Thymus (tissue), 11 donors: ENCODE measurements around the gene APOL6. TPM values are rescaled to one million over a fixed set of nuclear protein-coding genes. Genes with fewer than 3 reads are reported as not detected.

Experiments
- DNase-seq, 9 donors: peaks; one replicate each; pipeline ENCODE4 v3.0.0-alpha.2; 2013; ENCODE audit warnings: low spot score in 9 of 9, low read depth in 6 of 9, missing footprints in 1 of 9
- H3K27ac ChIP-seq, 2 donors: one replicate each; pipeline ENCODE4 v1.5.1; 2013; ENCODE audit warnings: control low read depth in 1 of 2, low read depth in 1 of 2, low read length in 1 of 2, mild to moderate bottlenecking in 1 of 2, moderate library complexity in 1 of 2
- H3K27me3 ChIP-seq, 2 donors: one replicate each; pipeline ENCODE4 v1.5.1; 2013; ENCODE audit warnings: low read length in 1 of 2; ENCODE audit not compliant: control insufficient read depth in 2 of 2, insufficient read depth in 1 of 2
- H3K36me3 ChIP-seq, 2 donors: one replicate each; pipeline ENCODE4 v1.5.1; 2013; ENCODE audit warnings: low read length in 1 of 2, mild to moderate bottlenecking in 1 of 2, moderate library complexity in 1 of 2; ENCODE audit not compliant: control insufficient read depth in 2 of 2, insufficient read depth in 2 of 2
- H3K4me1 ChIP-seq, 2 donors: one replicate each; pipeline ENCODE4 v1.5.1; 2013; ENCODE audit warnings: low read length in 2 of 2; ENCODE audit not compliant: control insufficient read depth in 2 of 2, insufficient read depth in 2 of 2
- H3K4me3 ChIP-seq, 2 donors: one replicate each; pipeline ENCODE4 v1.5.1; 2013; ENCODE audit warnings: low read length in 2 of 2, control low read depth in 1 of 2, mild to moderate bottlenecking in 1 of 2
- H3K9me3 ChIP-seq, 2 donors: one replicate each; pipeline ENCODE4 v1.5.1; 2013; ENCODE audit warnings: low read length in 1 of 2, mild to moderate bottlenecking in 1 of 2; ENCODE audit not compliant: control insufficient read depth in 2 of 2, insufficient read depth in 1 of 2
- whole genome bisulfite sequencing: extraction: QIAGEN DNeasy Blood & Tissue Kit; methylation state at CpG from one replicate; pipeline ENCODE4 v1.1.7; 2013; 5-methylcytosine and 5-hydroxymethylcytosine counted together
- polyA plus RNA-seq: library from polyadenylated mRNA; stranded (reverse); fragments of 200-250 nt; gene quantifications from one replicate; pipeline ENCODE4 v1.2.3, GENCODE V29; 2013
- total RNA-seq: library from RNA; stranded (reverse); fragments of 120-200 nt; gene quantifications from one replicate; pipeline ENCODE4 v1.2.4, GENCODE V29; 2013
- donor health status: healthy.

Gene APOL6
- total and polyA plus RNA-seq, 2 donors, result 9.3 to 19.8 TPM

GRCh38 chr22:35630891-35631290 lies 17.4 kb upstream of the APOL6 start:
- no peak for DNase-seq
- Histone ChIP-seq H3K27me3 (peaks cover 0 to 24% of the 10 kb centered on the region in 2 donors), H3K9me3 (no peaks in the 10 kb centered on the region), H3K27ac (no peak overlapping the region), H3K4me1 (peaks cover 0 to 9% of the 10 kb centered on the region in 2 donors), H3K36me3 (no peaks in the 10 kb centered on the region), H3K4me3 (no peak overlapping the region)
- WGBS, result 98% methylated on average over 9 of the region's 9 CpGs

DNA sequence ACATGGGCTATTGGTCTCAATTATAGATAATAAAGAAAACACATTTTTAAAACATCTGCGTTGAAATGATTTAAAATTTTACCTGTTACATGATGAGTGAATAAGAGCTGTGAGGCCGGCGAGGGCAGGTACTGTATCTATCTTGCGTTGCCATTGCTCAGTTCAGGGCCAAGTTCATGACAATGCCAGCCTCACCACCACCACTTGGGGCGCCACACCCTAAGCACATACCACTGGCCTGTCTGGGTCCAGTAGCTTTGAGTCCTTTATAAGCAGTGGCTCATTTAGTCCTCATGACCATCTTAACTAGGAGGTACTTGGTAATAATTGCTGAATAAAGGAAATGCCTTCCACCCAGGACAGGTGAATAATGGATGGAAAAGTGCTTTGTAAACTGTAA lies 16.6 kb upstream of the APOL6 start:
- Histone ChIP-seq H3K4me3 (no peak overlapping the region), H3K27ac (no peak overlapping the region), H3K36me3 (no peaks in the 10 kb centered on the region), H3K4me1 (peaks cover 0 to 9% of the 10 kb centered on the region in 2 donors), H3K27me3 (peaks cover 0 to 22% of the 10 kb centered on the region in 2 donors), H3K9me3 (no peaks in the 10 kb centered on the region)
- no peak for DNase-seq
- 86% methylated on average over 5 of the region's 5 CpGs for WGBS

DNA sequence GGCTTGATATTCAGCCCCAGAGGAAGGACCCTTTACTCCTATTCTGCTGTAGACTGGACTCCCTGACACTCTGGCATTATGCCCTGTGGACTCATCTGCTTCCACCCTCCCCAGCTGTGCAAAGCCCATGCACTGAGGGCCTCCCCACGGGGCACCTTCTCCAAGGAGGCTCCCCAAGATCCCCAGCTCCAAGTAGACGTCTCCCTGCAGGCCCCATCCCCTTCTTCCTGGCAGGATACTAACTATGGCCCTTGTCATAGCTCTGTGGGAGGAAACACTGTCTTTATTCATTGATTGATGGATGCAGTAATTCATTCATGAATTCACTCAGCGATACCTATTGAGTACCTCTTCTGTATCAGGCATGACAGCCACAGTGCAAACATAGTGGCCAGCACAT lies 15.3 kb upstream of the APOL6 start:
- WGBS, result 90% methylated on average over 3 of the region's 3 CpGs
- no peaks in the 10 kb centered on the region for H3K9me3 ChIP-seq
- peaks cover 0 to 11% of the 10 kb centered on the region in 2 donors for H3K27me3 ChIP-seq
- H3K4me1 ChIP-seq, result peaks cover 0 to 2% of the 10 kb centered on the region in 2 donors
- H3K27ac ChIP-seq, result no peak overlapping the region
- no peaks in the 10 kb centered on the region for H3K36me3 ChIP-seq
- no peak overlapping the region for H3K4me3 ChIP-seq
- no peak for DNase-seq

DNA sequence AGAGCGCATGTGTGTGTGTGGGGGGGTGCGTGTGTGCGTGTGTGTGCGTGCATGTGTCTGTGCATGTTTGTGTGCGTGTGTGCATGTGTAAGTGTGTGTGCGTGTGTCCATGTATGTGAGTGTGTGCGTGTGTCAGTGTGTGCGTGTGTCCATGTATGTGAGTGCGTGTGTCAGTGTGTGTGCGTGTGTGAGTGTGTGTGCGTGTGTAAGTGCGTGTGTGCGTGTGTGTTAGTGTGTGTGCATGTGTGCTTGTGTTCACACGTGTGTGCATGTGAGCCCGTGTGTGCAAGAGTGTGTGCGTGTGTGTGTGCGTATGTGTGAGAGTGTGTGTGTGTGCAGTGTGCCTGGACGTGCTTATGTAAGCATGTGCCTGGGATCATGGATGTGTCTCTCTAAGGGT lies 14.7 kb upstream of the APOL6 start:
- DNase-seq, result no peak
- no peak overlapping the region for H3K27ac ChIP-seq
- H3K36me3 ChIP-seq, result no peaks in the 10 kb centered on the region
- H3K27me3 ChIP-seq, result peaks cover 0 to 9% of the 10 kb centered on the region in 2 donors
- no peak overlapping the region for H3K4me3 ChIP-seq
- no peaks in the 10 kb centered on the region for H3K9me3 ChIP-seq
- H3K4me1 ChIP-seq, result peaks cover 0 to 2% of the 10 kb centered on the region in 2 donors
- WGBS, result 87% methylated on average over 18 of the region's 18 CpGs

DNA sequence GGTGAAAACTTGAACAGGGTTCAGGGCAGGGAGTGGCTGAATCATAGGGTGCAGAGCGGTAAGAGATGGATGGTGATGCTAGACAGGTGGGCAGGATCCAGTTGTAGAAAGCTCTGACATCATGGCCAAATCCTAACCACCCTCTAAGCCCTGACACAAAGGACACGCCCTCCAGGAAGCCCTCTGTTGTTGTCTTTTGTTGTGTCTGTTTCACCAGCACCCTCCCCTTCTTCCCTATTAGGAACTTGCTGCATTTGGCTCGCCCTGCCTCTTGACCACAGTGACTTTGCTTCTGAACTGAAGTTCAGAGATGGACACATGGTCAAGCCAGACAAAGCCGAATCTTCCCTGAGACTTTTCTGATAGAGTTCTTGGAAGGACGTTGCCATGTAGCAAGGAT lies 14.2 kb upstream of the APOL6 start:
- Histone ChIP-seq H3K9me3 (no peaks in the 10 kb centered on the region), H3K36me3 (no peaks in the 10 kb centered on the region), H3K27ac (no peak overlapping the region), H3K4me1 (peaks cover 0 to 2% of the 10 kb centered on the region in 2 donors), H3K4me3 (no peak overlapping the region), H3K27me3 (peaks cover 0 to 4% of the 10 kb centered on the region in 2 donors)
- no peak for DNase-seq
- WGBS, result 68% methylated on average over 5 of the region's 5 CpGs

GRCh38 chr22:35634943-35635540 lies 13.2 kb upstream of the APOL6 start:
- no peaks in the 10 kb centered on the region for H3K9me3 ChIP-seq
- DNase-seq, result no peak
- no peaks in the 10 kb centered on the region for H3K27me3 ChIP-seq
- H3K4me3 ChIP-seq, result no peak overlapping the region
- 75% methylated on average over 3 of the region's 3 CpGs for WGBS
- peaks cover 0 to 2% of the 10 kb centered on the region in 2 donors for H3K4me1 ChIP-seq
- H3K27ac ChIP-seq, result no peak overlapping the region
- no peaks in the 10 kb centered on the region for H3K36me3 ChIP-seq

GRCh38 chr22:35637254-35637653 lies 11.0 kb upstream of the APOL6 start:
- 87% methylated on average over 5 of the region's 5 CpGs for WGBS
- DNase-seq, result no peak
- Histone ChIP-seq H3K27me3 (no peaks in the 10 kb centered on the region), H3K4me1 (peaks cover 0 to 2% of the 10 kb centered on the region in 2 donors), H3K27ac (no peak overlapping the region), H3K4me3 (no peak overlapping the region), H3K9me3 (no peaks in the 10 kb centered on the region), H3K36me3 (no peaks in the 10 kb centered on the region)

DNA sequence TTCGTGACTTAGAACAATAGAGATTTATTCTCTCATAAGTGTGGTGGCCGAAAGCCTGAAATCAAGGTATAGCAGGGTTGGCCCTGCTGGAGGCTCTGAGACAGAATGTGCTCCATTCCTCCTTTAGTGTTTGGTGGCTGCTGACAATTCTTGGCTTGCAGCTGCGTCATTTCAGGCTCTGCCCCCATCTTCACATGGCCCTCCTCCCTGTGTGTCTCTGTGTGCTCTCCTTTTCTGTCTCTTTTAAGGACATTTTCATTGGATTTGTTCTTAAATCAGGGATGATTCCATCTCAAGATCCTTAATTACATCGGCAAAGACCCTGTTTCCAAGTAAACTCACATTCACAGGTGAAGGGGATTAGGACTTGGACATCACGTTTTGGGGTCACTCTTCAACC lies 10.2 kb upstream of the APOL6 start:
- H3K4me1 ChIP-seq, result peaks cover 0 to 2% of the 10 kb centered on the region in 2 donors
- H3K27me3 ChIP-seq, result no peaks in the 10 kb centered on the region
- H3K9me3 ChIP-seq, result no peaks in the 10 kb centered on the region
- H3K27ac ChIP-seq, result peak overlapping the region in 1 of 2 donors; percentile 30
- no peak for DNase-seq
- no peak overlapping the region for H3K4me3 ChIP-seq
- no peaks in the 10 kb centered on the region for H3K36me3 ChIP-seq
- WGBS, result 97% methylated on average over 5 of the region's 5 CpGs

DNA sequence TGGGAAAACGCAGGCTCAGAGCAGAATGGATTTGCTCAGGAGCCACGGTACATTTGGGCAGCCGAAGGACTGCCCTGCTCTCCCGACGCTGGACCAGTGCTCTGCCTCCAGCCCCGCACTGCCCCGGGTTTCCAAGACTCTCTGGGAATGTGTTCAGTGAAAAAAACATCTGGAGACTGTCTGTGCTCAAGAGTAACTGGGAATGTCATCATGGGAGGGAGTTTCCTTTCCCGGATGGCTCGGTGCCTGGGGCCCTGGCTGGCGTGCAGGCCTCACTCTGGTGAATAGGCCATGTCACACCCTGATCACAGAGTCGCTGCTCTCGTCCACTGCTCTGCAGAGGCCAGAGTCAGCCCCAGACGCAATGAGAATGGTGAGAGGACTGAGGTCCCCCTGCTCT lies 9.8 kb upstream of the APOL6 start:
- Histone ChIP-seq H3K27me3 (no peaks in the 10 kb centered on the region), H3K4me3 (no peak overlapping the region), H3K27ac (peak overlapping the region in 1 of 2 donors; percentile 30), H3K36me3 (no peaks in the 10 kb centered on the region), H3K4me1 (peaks cover 0 to 2% of the 10 kb centered on the region in 2 donors), H3K9me3 (no peaks in the 10 kb centered on the region)
- 93% methylated on average over 13 of the region's 13 CpGs for WGBS
- no peak for DNase-seq
